Fibroblast of skin of scalp (primary cell): ENCODE measurements around the gene TTC39B. TPM values are rescaled to one million over a fixed set of nuclear protein-coding genes. Genes with fewer than 3 reads are reported as not detected.
A peak's percentile ranks its signal among the peaks of the same experiment; 100 is the strongest.
"Not testable (repeated sequence)": the region's sequence is repeated elsewhere in the genome, so short reads cannot be mapped to it uniquely, and the experiment has no call there.

Experiments
- DNase-seq: peaks from one replicate; pipeline ENCODE4 v3.0.0-alpha.2; 2013
- polyA plus RNA-seq, 2 experiments: library from polyadenylated mRNA; unstranded; fragments of 120-200 nt; gene quantifications; one replicate each; pipeline ENCODE4 v1.2.1, GENCODE V29; 2013; ENCODE audit not compliant: insufficient read length in 2 of 2

The TTC39B gene
- 5.8 TPM for polyA plus RNA-seq (2013, experiment 1 of 2; ENCODE audit: insufficient read length)
- 6.8 TPM for polyA plus RNA-seq (2013, experiment 2 of 2; ENCODE audit: insufficient read length)

DNA sequence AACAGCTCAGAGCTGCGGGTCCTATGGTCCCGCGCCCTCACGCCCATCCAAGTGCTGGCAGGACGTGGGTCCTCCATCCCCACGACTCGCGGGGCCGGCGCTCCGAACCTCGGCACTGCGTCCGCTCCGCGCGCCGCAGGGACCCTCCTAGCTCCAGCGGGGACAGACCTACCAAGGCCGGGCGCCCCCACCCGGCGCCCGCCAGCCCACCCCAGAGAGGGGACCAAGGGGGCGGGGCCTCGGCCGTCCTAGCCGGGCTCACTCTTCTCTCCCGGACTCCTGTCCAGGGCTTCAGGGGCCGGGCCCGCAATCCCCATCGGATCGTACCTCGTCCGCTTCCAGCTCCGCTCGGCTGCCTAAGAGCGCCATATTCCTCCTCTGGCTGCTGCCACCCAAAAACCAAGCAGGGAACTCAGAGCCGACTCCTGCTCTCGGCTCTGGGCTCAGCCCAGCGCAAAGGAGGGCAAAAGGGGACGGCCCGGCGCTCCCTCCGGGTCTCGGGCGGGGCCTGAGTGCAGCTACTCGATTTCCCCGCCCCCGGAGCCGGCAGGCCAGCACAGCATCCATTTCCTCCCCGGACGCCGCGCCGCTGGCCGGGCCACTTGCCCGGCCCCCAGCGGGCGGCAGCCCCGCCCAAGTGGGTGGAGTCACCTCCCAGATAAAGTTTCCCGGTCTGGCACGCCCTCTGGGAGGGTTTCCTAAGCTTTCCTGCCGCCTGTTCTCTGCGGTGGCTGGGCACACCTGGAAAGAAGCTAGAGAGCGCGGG is at the start of gene TTC39B:
TSS of gene TTC39B (minus strand) at position 460 of the 766 bp plus-strand sequence. CDS start at position 369, 91 bp downstream.
- peak; percentile 94 for DNase-seq

DNA sequence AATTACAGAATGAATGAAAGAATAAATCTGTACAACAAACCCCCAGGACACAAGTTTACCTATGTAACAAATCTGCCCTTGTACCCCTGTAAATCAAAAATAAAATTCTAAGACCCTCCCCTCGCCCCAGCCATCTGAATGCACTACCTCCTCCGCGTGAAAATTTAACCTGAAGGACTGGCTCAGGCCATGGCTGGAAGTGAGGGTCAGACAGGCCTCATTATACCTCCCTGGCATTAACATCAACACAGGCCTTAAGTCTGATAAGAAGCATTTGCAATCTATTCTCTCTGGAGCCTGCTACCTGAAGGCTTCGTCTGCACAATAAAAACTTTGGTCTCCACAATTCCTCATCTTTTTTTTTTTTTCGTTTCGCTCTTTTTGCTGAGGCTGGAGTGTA is 48.7 kb upstream of the TTC39B start:
- no peak for DNase-seq

DNA sequence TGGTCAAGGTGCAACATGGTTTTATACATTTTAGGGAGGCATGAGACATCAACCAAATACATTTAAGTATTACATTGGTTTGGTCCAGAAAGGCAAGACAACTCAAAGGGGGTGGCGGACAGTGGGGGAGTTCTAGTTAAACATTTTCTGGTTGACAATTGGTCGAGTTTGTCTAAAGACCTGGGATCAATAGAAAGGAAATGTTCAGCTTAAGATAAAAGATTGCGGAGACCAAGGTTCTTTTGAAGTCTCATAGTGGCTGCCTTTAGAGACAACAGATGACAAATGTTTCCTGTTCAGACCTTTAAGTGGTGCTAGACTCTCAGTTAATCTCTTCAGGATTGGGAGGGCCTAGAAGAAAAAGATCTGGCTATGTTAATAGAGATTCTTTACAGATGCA is 47.7 kb upstream of the TTC39B start:
- DNase-seq: no peak

DNA sequence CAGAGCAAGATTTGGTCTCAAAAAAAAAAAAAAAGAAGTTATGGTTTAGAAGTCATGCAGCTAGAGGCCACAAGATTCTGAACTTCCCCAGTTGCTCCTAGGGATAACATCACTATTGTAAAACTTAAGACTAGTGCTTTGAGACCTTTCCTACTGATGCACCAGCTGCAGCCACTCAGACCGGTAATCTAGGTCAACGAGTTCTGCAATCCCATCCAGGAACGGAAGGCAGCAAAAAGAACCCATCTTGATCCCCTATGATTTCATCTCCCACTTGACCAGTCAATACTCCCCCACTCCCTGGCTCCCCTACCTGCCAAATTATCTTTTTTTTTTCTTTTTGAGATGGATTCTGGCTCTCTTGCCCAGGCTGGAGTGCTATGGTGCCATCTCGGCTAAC is 46.9 kb upstream of the TTC39B start:
- no peak for DNase-seq

DNA sequence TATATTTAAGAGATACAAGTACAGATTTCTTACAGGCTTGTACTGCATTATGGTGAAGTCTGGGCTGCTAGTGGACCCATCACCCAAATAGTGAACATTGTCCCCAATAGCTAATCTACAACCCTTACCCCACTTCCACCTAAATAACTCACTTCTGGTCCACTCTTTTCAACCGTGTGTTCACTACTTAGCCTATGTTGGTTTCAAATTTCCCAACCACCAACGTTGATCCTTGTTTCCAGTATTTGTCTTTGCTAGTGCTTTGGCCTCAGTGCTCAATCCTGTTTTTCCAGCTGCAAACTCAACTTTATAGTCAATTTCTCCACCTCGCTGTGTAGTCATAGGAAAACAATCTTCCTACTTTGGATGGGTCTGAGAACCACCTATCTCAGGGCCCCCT is 45.3 kb upstream of the TTC39B start:
- no peak for DNase-seq

DNA sequence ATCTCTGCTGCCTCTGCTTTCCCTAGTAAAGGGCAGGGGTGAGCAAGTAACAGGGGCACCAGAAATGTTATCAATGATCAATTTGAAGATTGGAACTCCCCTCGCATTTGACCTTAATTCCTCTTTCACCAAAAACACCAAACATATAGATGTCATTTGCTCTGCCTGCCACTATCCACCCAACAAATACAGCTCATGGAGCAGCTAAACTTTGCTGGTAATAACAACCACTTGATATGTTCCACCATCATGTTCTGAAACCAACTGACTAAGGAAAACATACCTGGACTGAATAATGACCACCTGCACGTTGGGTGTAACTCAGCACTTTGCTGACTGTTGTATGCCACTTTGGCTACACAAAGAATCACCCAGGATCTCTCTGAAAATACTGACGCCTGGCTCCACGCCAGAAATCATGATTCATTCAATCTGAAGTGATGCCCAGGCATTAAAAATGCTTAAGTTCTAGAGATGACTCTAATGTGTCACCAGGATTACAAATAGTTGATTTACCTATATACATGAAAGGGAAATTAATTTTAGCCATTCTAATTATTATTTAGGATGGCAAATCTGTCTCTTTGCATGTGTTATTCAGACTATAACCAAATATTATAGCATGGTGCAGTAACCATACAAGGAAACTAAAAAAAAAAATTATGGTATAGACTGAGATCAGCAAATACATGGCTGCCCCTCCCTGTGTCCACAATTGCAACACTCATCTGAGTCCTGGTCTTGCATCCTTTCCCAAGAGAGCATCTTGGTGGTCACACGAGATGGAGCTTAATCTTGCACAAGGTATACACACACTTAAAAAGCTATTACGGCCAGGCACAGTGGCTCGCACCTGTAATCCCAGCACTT is 43.1 kb upstream of the TTC39B start:
- DNase-seq: peak; percentile 19

DNA sequence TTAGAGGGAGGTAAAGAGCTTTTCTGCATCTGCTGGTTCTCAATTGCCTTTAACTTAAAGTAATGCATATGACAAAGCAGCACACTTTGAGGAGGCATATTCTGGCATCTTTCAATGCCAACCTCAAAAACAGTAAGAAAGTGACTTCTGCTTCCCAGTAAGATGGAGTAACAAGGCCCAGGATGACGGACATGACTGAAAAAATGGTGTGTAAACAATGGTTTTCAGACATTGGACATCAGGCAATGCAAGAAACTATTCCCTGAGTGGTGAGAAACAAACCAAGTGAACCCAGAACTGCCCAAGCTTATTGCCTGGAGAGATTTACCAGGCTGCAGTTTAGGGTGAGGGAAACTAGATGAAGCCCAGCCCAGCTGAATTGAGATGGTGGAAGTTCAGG is 39.8 kb upstream of the TTC39B start:
- no peak for DNase-seq

DNA sequence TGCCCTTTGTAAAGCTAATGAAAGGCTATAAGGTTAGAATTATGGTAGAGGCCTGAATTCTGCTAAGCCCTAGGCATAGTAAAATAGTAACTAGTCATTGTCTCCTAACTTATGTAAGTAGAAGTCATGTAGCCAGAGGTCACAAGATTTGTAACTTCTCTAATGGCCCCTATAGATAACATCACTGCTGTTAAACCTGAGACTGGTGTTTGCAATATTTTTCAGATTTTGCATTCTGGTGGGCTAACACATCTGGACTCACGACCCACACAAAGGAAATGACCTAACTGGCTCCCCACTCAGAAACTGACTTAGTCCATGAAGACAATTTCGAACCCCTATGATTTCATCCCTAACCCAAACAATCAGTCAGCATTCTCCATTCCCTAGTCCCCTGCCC is 37.2 kb upstream of the TTC39B start:
- DNase-seq: no peak

DNA sequence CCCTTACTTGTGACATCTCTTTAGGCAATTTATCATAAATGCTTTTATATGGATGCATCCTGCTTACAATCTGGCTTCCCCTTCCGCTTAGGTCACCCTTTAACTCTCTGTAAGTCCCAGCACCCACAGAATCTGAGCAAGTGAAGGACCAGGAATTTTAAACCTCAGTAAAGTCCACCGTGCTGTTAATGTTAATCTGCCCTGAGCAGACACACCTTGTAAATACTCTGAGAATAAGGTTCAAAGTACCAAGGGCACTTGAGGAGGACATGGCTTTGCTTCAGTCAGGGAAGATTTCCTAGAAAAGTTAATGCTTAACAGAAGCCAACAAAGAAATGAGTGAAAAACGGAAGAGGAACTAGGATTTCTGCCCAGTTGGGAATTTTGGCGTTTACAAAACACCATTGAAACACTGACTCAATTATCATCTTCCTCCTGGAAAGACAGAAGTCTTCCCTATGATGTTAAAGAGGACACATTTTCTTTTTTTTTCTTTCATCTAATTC is 26.4 kb upstream of the TTC39B start:
- no peak for DNase-seq

DNA sequence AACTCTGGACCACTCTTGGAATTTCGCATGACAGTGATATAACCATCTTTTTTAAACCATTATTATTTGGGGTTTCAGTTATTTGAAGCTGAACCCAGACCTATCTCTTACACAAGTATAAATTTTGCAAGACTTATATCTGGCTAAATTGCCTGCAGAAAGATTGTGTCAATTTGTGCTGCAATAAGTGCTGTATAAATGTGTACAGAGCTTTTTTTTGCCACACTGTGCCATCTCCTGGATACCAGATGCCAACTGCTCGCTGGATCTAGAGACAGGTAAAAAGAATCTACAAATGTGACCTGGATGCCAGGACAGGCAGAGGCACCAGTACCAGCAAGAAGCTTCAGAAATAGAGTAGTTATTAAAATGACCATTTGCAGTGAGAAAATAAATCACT is 25.9 kb upstream of the TTC39B start:
- DNase-seq: no peak

DNA sequence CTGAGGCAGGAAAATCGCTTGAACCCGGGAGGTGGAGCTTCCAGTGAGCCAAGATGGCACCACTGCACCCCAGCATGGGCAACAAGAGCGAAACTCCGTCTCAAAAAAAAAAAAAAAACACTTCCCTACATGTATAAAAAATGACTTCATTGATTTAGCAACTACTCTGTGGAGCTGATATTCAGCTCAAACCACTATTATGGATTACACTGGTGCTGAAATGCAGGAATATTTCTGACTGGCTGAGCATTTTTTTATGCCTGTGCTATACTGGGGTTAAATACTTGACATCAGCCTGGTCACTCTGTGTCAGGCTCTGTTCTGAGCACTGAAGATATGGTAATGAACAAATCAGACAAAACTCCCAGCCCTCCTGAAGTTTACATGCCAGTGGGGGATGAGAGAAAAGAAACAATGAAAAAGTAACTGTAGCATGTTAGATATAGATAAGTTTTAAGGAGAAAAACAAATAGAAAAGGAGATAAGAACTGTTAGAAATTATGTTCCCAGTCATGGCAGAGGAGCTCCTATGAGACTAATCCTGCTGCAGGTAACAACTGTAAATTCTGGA is 22.6 kb upstream of the TTC39B start:
- no peak for DNase-seq

DNA sequence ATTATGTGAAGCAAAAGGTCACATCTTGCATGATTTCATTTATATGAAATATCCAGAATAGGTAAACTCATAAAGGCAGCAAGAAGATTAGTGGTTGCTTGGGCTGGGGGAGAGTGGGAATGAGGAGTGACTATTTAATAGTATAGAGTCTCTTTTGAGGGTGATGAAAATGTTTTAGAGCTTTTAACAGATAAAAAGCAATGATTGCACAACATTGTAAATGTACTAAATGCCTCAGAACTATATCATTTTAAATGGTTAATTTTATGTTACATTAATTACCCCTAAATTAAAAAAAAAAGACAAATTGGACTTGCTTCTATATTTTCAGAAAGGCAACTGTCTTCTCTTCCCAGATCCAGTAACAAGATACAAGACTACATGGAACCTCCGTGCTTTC is 21.9 kb upstream of the TTC39B start:
- DNase-seq: no peak

DNA sequence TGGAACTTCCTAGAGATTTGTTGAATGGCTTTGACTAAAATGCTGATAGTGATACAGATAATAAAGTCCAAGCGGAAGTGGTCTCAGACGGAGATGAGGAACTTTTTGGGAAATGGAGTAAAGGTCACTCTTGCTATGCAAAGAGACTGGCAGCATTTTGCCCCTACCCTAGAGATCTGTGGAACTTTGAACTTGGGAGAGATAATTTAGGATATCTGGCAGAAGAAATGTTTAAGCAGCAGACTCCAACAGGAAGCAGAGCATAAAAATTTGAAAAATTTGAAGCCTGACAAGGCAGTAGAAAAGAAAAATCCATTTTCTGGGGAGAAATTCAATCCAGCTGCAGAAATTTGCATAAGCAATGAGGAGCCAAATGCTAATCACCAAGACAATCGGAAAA is 15.7 kb upstream of the TTC39B start:
- DNase-seq: not testable (repeated sequence)

DNA sequence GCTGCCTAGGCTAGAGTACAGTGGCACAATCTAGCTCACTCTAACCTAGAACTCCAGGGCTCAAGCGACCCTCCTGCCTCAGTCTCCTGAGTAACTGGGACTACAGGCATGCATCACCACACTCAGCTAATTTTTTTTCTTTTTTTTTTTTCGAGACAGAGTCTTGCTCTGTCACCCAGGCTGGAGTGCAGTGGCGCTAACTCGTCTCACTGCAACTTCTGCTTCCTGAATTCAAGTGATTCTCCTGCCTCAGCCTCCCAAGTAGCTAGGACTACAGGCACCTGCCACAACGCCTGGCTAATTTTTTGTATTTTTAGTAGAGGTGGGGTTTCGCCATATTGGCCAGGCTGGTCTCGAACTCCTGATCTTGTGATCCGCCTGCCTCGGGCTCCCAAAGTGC is 12.6 kb upstream of the TTC39B start:
- DNase-seq: not testable (repeated sequence)

DNA sequence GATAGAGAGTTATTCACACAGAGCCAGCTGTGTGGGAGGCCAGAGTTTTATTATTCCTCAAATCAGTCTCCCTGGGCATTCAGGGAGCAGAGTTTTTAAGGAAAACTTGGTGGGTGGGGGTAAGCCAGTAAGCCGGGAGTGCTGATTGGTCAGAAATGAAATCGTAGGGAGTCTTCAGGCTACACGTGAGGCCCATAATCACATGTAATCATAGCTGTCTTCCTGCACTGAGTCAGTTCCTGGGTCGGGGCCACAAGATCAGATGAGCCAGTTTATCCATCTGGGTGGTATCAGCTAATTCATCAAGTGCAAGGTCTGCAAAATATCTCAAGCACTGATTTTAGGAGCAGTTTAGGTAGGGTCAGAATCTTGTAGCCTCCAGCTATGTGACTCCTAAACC is 10.8 kb upstream of the TTC39B start:
- peak; percentile 36 for DNase-seq

DNA sequence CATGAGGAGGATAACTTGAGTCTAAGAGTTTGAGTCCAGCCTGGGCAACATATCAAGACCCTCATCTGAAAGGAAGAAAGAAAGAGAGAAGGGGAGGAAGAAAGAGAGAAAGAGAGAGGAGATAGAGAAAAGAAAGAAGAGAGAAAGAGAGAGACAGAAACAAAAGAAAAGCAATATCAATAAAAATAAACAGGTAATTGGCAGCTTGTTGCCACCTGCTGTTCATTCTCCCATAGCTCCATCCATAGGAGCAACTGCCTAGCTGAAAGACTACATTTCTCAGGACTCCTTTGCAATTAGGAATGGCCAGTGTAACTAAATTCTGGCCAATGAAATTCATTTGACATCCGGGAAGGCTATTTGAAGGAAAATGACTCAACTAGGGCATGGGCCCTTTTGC is 4.6 kb upstream of the TTC39B start:
- no peak for DNase-seq

DNA sequence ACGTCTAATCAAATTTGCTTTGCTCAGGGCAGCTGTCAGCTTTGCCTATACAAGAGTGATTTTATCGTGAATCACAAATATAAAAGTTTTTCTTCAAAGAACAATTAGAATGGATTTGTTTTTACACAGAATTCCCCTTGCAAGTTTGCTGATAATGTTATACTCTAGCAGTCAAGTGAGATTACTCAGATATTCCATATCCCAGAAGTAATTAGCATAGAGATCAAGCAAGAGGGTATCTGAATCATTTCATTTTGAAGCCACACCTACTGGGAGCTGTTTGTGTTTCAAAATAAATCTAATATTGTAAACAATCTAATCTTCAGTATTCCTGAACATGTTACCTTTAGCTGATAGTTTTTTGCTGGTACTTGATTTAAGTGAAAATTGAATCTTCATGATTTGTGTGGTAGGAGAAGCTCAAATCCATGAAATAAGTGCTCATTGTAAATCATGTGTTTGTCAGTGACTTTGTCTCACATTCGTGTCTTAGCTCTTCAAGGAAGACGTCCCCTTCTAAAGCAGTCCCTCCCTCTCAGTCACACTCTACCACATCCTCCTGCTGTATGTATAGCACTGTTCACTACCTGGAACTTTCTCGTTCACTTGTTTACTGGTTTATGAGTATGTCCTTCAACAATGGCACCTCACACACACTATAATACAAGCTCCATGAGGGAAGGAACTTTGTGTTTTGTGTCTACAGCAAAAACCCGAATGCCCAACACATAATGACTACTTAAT is 3.3 kb upstream of the TTC39B start:
- DNase-seq: no peak

DNA sequence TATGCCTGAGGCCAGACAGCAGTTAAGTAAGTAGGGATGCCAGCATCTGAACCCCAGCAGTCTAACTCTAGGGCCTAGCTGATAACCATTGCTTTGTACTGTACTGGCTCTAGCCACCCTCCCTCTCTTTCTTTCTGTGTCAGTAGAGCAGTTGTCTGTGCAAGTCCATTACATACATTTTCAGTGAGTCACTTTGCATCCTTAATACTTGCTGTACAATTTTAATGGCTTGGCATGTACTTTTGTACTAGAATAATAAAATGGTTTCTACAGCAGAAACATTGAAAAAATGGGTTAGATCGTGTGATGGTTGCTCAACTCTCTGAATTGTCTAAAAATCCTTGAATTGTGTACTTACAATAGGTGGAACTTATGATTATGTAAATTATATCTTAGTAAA is 1.5 kb upstream of the TTC39B start:
- DNase-seq: peak; percentile 86

DNA sequence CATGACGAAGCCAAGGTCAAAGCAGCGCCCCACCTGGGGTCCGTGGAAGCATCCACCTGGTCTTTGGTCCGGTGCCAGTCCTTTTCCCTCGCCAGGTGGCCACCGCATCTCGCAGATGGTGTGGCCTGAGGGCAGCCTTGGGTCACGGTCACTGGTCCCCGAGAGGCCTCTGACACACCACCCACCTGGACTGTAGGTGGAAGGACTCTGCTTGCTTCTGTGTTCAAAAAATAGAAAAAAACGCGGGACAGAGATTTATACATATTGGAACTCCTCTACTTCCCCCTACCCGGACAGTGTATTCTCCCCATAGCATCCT is 466 bp upstream of the TTC39B start:
- no peak for DNase-seq

DNA sequence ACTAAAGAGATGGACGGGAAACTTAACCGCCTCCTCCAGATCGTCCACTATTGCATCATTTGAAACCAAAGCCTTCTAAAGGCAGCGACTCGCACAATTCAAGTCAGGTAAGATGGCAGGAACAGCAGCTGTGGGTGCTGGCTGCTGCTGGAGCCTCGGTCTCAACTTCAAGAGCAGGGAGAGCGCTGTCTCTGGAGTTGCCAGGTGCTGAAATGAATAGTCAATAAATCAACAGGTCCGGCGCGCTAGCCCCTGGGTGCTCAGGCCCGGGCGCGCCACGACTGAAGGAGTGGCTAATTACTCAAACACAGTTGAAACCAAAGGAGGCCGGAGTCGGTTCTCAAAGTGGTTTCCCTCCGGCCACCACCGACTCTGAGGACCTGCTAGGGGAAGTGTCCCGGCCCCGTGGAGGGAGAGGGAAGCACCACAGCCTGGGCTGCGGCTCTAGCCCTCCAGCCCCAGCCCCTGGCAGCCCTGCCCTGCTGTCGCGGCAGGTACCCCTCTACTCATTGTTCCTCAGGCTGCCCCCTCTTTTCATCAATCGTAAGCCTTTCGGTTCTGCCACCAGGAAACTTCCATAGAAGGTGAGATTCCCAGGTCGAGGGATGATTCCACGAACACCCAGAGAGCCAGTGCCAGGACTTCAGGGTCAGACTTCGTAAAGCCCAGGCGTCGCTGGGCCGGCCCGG is 804 bp downstream of the TTC39B start:
- DNase-seq: peak; percentile 35

DNA sequence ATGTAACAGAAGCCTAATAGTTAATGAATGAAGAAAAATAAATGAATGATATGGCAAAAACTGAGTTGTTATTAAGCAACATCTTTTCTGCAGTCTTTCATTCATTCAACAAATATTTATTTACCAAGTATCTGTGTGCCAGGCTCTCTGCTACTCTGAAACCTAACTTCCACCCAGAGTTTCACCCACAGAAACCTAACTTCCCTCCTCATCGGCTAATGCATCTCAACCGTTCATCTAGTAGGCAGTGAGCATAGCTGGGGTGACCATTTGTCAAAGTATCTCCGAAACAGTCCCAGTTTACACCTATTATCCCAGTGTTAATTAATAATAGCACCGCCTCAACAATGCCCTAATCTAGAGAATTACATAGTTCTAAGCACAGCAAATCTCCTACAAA is 1.5 kb downstream of the TTC39B start:
- no peak for DNase-seq

DNA sequence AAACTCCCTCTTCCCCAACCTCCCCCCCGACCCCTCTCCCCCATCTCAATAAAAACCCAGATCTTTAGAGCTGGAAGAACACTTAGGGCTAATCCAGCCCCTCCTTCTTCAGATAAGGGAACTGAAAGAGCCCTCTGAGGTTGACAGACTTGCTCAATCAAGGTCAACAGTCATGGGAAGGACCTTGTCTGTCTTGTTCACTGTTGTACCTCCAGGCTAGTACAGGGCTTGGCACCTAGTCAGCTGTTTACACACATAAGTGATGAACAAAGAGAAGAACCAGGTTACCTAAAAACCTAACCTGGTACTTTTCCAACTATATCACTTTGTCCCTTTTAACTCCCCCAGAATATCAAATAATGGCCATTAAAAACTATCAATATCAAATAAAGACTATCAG is 2.4 kb downstream of the TTC39B start:
- no peak for DNase-seq
